NCI-H82 (cell line): ENCODE measurements around the gene NR2C1.
A peak's percentile ranks its signal among the peaks of the same experiment; 100 is the strongest.

Source experiments
- DNase-seq: peaks from one replicate; lab custom pipeline; 2025; lab: John Stamatoyannopoulos, UW

The NR2C1 gene

GRCh38 chr12:95083938-95084337 is 10.5 kb upstream of the NR2C1 start:
- DNase-seq = peak; percentile 8

GRCh38 chr12:95083471-95083870 is 10.1 kb upstream of the NR2C1 start:
- DNase-seq = no peak

- DNase-seq = no peak
These were observed 3.9 kb upstream of the NR2C1 start for GRCh38 chr12:95077341-95077740.

- no peak for DNase-seq
These were observed 1.3 kb upstream of the NR2C1 start for GRCh38 chr12:95074766-95075165.

- no peak for DNase-seq
These were observed 491 bp upstream of the NR2C1 start for GRCh38 chr12:95073698-95074520.

- no peak for DNase-seq
These were observed 3.0 kb downstream of the NR2C1 start for GRCh38 chr12:95070378-95070777.

- no peak for DNase-seq
These were observed 7.1 kb downstream of the NR2C1 start for GRCh38 chr12:95066091-95066855.

- DNase-seq = no peak
These were observed 12.5 kb downstream of the NR2C1 start for GRCh38 chr12:95060951-95061350.

- DNase-seq = no peak
These were observed 13.4 kb downstream of the NR2C1 start for GRCh38 chr12:95059984-95060383.

GRCh38 chr12:95057424-95057823 is 16.0 kb downstream of the NR2C1 start:
- DNase-seq = no peak

GRCh38 chr12:95055057-95055456 is 18.4 kb downstream of the NR2C1 start:
- DNase-seq = peak; percentile 56

- DNase-seq = peak; percentile 70
These were observed 19.2 kb downstream of the NR2C1 start for GRCh38 chr12:95054206-95054605.

GRCh38 chr12:95051241-95051640 is 22.2 kb downstream of the NR2C1 start:
- DNase-seq = no peak

GRCh38 chr12:95037906-95038305 is 35.5 kb downstream of the NR2C1 start:
- no peak for DNase-seq

GRCh38 chr12:95034750-95035149 is 38.7 kb downstream of the NR2C1 start:
- DNase-seq = no peak

- peak; percentile 11 for DNase-seq
These were observed 50.9 kb downstream of the NR2C1 start for GRCh38 chr12:95022477-95022876.

GRCh38 chr12:95017482-95017881 is 55.9 kb downstream of the NR2C1 start:
- no peak for DNase-seq

GRCh38 chr12:95016120-95016519 is 57.3 kb downstream of the NR2C1 start:
- DNase-seq = no peak

GRCh38 chr12:95014554-95014953 is 58.9 kb downstream of the NR2C1 start:
- no peak for DNase-seq

GRCh38 chr12:95006206-95006605 is 67.2 kb downstream of the NR2C1 start:
- DNase-seq = no peak

- DNase-seq = no peak
These were observed 68.8 kb downstream of the NR2C1 start for GRCh38 chr12:95004610-95005009.

- DNase-seq = no peak
These were observed 69.5 kb downstream of the NR2C1 start for GRCh38 chr12:95003921-95004272.

GRCh38 chr12:95003213-95003920 is 70.1 kb downstream of the NR2C1 start, which contains the start of gene NDUFA12:
Gene NDUFA12, minus strand, starts transcription at chr12:95003697. Its CDS starts 17 bp downstream, at chr12:95003680.
- peak; percentile 98 for DNase-seq
